ENCODE data around the gene PPP1R12C. TPM values are rescaled to one million over a fixed set of nuclear protein-coding genes. Genes with fewer than 3 reads are reported as not detected.

The PPP1R12C gene
- total RNA-seq, 4 donors from 2014 or later = 30.0 to 149 (median 69.6) TPM

DNA sequence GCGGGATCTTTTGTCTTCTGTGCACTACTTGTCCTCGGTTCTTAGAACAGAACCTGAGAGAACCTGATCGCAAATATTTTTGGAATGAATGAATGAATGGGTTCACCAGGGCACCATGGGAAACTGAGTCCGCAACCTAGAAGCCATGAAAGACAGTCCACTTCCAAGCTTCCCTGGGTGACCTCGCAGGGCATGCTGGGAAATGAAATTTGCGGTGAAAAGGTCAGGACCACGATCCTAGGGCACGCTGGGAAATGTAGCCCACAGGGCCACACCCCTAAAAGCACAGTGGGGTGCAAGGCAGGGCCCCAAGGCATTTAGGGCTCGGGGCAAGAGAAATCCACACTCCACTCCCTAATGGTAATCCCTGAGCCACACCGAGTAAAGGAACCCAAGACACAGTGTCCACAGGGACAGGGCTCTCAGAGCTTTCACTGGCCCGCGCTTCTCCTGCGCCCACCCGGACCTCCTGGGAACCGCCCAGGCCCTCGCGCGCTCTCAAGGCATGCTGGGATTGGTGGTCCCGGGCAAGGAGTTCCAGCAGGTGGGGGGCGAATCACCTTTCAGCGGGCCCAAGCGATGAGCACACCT, 1.1 kb upstream of the PPP1R12C start:
- TF ChIP-seq, protein P1, sequence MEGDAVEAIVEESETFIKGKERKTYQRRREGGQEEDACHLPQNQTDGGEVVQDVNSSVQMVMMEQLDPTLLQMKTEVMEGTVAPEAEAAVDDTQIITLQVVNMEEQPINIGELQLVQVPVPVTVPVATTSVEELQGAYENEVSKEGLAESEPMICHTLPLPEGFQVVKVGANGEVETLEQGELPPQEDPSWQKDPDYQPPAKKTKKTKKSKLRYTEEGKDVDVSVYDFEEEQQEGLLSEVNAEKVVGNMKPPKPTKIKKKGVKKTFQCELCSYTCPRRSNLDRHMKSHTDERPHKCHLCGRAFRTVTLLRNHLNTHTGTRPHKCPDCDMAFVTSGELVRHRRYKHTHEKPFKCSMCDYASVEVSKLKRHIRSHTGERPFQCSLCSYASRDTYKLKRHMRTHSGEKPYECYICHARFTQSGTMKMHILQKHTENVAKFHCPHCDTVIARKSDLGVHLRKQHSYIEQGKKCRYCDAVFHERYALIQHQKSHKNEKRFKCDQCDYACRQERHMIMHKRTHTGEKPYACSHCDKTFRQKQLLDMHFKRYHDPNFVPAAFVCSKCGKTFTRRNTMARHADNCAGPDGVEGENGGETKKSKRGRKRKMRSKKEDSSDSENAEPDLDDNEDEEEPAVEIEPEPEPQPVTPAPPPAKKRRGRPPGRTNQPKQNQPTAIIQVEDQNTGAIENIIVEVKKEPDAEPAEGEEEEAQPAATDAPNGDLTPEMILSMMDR (IDR thresholded peaks at IDR 0.05; ENCODE audit: low read depth) = no peak

DNA sequence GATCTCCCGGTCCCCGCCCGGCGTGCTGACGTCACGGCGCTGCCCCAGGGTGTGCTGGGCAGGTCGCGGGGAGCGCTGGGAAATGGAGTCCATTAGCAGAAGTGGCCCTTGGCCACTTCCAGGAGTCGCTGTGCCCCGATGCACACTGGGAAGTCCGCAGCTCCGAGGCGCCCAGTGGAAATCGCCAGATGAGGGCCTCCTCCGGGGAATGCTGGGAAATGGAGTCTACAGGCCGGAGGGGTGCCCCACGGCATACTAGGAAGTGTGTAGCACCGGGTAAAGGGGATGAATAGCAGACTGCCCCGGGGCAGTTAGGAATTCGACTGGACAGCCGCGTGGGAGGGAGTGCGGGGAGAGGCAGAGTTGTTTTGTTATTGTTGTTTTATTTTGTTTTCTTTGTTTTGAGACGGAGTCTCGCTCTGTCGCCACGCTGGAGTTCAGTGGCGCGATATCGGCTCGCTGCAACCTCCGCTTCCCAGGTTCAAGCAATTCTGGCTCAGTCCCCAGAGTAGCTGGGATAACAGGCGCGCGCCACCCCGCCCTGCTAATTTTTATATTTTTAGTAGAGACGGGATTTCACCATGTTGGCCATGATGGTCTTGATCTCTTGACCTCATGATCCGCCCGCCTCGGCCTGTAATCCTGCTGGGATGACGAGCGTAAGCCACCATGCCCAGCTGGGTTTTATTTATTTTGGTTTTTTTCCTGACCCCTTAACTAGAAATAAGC, 390 bp upstream of the PPP1R12C start:
- TF ChIP-seq, protein P1 (IDR thresholded peaks at IDR 0.05; ENCODE audit: low read depth) = no peak

GRCh38 chr19:55116232-55116858, 1.1 kb downstream of the PPP1R12C start:
- TF ChIP-seq, protein P1 (IDR thresholded peaks at IDR 0.05; ENCODE audit: low read depth) = no peak

DNA sequence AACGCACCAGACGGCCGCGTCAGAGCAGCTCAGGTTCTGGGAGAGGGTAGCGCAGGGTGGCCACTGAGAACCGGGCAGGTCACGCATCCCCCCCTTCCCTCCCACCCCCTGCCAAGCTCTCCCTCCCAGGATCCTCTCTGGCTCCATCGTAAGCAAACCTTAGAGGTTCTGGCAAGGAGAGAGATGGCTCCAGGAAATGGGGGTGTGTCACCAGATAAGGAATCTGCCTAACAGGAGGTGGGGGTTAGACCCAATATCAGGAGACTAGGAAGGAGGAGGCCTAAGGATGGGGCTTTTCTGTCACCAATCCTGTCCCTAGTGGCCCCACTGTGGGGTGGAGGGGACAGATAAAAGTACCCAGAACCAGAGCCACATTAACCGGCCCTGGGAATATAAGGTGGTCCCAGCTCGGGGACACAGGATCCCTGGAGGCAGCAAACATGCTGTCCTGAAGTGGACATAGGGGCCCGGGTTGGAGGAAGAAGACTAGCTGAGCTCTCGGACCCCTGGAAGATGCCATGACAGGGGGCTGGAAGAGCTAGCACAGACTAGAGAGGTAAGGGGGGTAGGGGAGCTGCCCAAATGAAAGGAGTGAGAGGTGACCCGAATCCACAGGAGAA, 1.9 kb downstream of the PPP1R12C start:
- TF ChIP-seq, protein P1 (IDR thresholded peaks at IDR 0.05; ENCODE audit: low read depth) = no peak

DNA sequence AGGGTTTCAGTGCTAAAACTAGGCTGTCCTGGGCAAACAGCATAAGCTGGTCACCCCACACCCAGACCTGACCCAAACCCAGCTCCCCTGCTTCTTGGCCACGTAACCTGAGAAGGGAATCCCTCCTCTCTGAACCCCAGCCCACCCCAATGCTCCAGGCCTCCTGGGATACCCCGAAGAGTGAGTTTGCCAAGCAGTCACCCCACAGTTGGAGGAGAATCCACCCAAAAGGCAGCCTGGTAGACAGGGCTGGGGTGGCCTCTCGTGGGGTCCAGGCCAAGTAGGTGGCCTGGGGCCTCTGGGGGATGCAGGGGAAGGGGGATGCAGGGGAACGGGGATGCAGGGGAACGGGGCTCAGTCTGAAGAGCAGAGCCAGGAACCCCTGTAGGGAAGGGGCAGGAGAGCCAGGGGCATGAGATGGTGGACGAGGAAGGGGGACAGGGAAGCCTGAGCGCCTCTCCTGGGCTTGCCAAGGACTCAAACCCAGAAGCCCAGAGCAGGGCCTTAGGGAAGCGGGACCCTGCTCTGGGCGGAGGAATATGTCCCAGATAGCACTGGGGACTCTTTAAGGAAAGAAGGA, 2.8 kb downstream of the PPP1R12C start:
- TF ChIP-seq, protein P1 (IDR thresholded peaks at IDR 0.05; ENCODE audit: low read depth) = no peak

- TF ChIP-seq, protein P1 (IDR thresholded peaks at IDR 0.05; ENCODE audit: low read depth) = no peak
Observed at GRCh38 chr19:55113570-55114039, 3.8 kb downstream of the PPP1R12C start.
